ENCODE measurements around the gene PISD. TPM values are rescaled to one million over a fixed set of nuclear protein-coding genes. Genes with fewer than 3 reads are reported as not detected.

Gene PISD
- total and polyA plus RNA-seq, 9 of the 15 experiments (the other 6 are each of a cell fraction or from before 2014, with no cell fraction given) = 24.5 to 65.9 (median 36.6) TPM

GRCh38 chr22:31575190-31575589, 86.8 kb downstream of the PISD start (continued):
- TF ChIP-seq ZNF263 (CRISPR knock-in tag; IDR thresholded peaks at IDR 0.05; ENCODE audit: borderline replicate concordance) (no peak), NCOA6 (IDR thresholded peaks at IDR 0.05) (no peak)

- POLR2A ChIA-PET = interaction anchor here (0.7 to 1.2 kb wide), 3 partner anchors 12 to 489 kb away, joined by 3 to 4 read pairs (median 4); no protein-coding TSS in a partner anchor
- Histone ChIP-seq H3K36me3 (ENCODE audit: control insufficient read depth, insufficient read depth, low read length) (peaks cover 28% of the 10 kb centered on the region; the same call in 2 of the 3 replicates), H3K9me3 (replicated peaks; ENCODE audit: control insufficient read depth, insufficient read depth, low read depth, low read length) (no peaks in the 10 kb centered on the region), H3K27me3 (ENCODE audit: control insufficient read depth in 2 of 2, insufficient read depth in 2 of 2, low read length in 2 of 2) (no peaks in the 10 kb centered on the region), H3K4me2 (ENCODE audit: insufficient read depth, low read length) (no peak overlapping the region), H3K27ac (ENCODE audit: extremely low read depth, low read depth, low read length) (no peak overlapping the region), H3K9ac (ENCODE audit: insufficient read depth in 1 of 2, low read depth in 2 of 2, low read length in 2 of 2) (no peak overlapping the region), H3K4me1 (replicated peaks in 1 of 2; ENCODE audit: control insufficient read depth in 2 of 2, insufficient read depth in 2 of 2, low read length in 2 of 2) (no peaks in the 10 kb centered on the region; a peak in 1 of 5 replicates), H3K79me2 (ENCODE audit: control insufficient read depth, insufficient read depth, low read length) (no peaks in the 10 kb centered on the region), H4K20me1 (replicated peaks; ENCODE audit: control insufficient read depth, insufficient read depth, low read length) (no peaks in the 10 kb centered on the region), H3K4me3 (no peak overlapping the region), H3K9me1 (ENCODE audit: control insufficient read depth, insufficient read depth, low read length) (no peaks in the 10 kb centered on the region), H2AFZ (ENCODE audit: low read depth, low read length) (no peak overlapping the region)
- in situ Hi-C loops (cut with MboI) = no loop called here
- no peak for FAIRE-seq
- BruUV-seq (replicated peaks) = no TSS peak
- WGBS (ENCODE audit: insufficient coverage, low coverage, missing lambda C conversion rate) = 83% methylated on average over 3 of the region's 3 CpGs
- no peak for DNase-seq (ENCODE audit: extremely low read depth in 1 of 4, low spot score in 3 of 4)
- CTCF ChIA-PET (ENCODE audit: low intra/inter-chr PET ratio) = no interaction called here
- intact Hi-C loops (cut with micrococcal nuclease) = no loop called here
- ATAC-seq = no peak
- no peak for TF ChIP-seq CHD2 (IDR thresholded peaks at IDR 0.05; ENCODE audit: low read depth, low read length)
- TF ChIP-seq ZC3H4 (CRISPR knock-in tag; IDR thresholded peaks at IDR 0.05; ENCODE audit: borderline replicate concordance) = no peak
- no peak for TF ChIP-seq MEIS2 (IDR thresholded peaks at IDR 0.05; ENCODE audit: partially characterized antibody)
- no peak for TF ChIP-seq HDAC1 (IDR thresholded peaks at IDR 0.05)
Measured at GRCh38 chr22:31574055-31574670, 87.9 kb downstream of the PISD start.
